IPS-18c (cell line): ENCODE data around the gene TMEM81.

Experiments
- H3K4me3 ChIP-seq: 2 replicates; pipeline ENCODE4 v1.7.0; 2013; ENCODE audit warnings: low read depth, mild to moderate bottlenecking, low read length, moderate library complexity; ENCODE audit not compliant: insufficient read depth
- H3K9me3 ChIP-seq: one replicate; pipeline ENCODE4 v1.6.1; 2013; ENCODE audit warnings: mild to moderate bottlenecking, low read length, moderate library complexity; ENCODE audit not compliant: control insufficient read depth, insufficient read depth

The TMEM81 gene

GRCh38 chr1:205084360-205084759 is at the start of gene TMEM81:
TSS of gene TMEM81 (minus strand) at chr1:205084460. CDS start at chr1:205084320, 140 bp downstream.
- Histone ChIP-seq H3K4me3 (no peak within 1 kb of the TSS), H3K9me3 (no peaks in the 10 kb centered on the region)

GRCh38 chr1:205133287-205133686 is 49.0 kb upstream of the TMEM81 start:
- peaks cover 2% of the 10 kb centered on the region for H3K9me3 ChIP-seq
- no peak overlapping the region for H3K4me3 ChIP-seq

GRCh38 chr1:205129447-205130029 is 45.3 kb upstream of the TMEM81 start:
- Histone ChIP-seq H3K9me3 (no peaks in the 10 kb centered on the region), H3K4me3 (no peak overlapping the region)

GRCh38 chr1:205128050-205128449 is 43.8 kb upstream of the TMEM81 start:
- Histone ChIP-seq H3K9me3 (no peaks in the 10 kb centered on the region), H3K4me3 (no peak overlapping the region)

- no peaks in the 10 kb centered on the region for H3K9me3 ChIP-seq
- H3K4me3 ChIP-seq = no peak overlapping the region
These were observed 43.4 kb upstream of the TMEM81 start for GRCh38 chr1:205127646-205128045.

- H3K4me3 ChIP-seq = no peak overlapping the region
These were observed 40.5 kb upstream of the TMEM81 start for GRCh38 chr1:205124726-205125125.

GRCh38 chr1:205122489-205122882 is 38.2 kb upstream of the TMEM81 start:
- Histone ChIP-seq H3K4me3 (peak overlapping the region; percentile 28; the same call in 1 of the 2 replicates), H3K9me3 (no peaks in the 10 kb centered on the region)

More at GRCh38 chr1:205124726-205125125, 40.5 kb upstream of the TMEM81 start:
- no peaks in the 10 kb centered on the region for H3K9me3 ChIP-seq

GRCh38 chr1:205121660-205122488 is 37.6 kb upstream of the TMEM81 start, which contains the start of gene RBBP5:
TSS of gene RBBP5 (minus strand) at chr1:205121978. CDS start at chr1:205121873, 105 bp downstream.
- no peaks in the 10 kb centered on the region for H3K9me3 ChIP-seq
- peak within 1 kb of the TSS; percentile 88 for H3K4me3 ChIP-seq

- H3K9me3 ChIP-seq = no peaks in the 10 kb centered on the region
- H3K4me3 ChIP-seq = no peak overlapping the region
These were observed 34.5 kb upstream of the TMEM81 start for GRCh38 chr1:205118752-205119151.

- Histone ChIP-seq H3K4me3 (no peak overlapping the region), H3K9me3 (no peaks in the 10 kb centered on the region)
These were observed 27.1 kb upstream of the TMEM81 start for GRCh38 chr1:205111354-205111753.

GRCh38 chr1:205109711-205110110 is 25.5 kb upstream of the TMEM81 start:
- no peaks in the 10 kb centered on the region for H3K9me3 ChIP-seq
- H3K4me3 ChIP-seq = no peak overlapping the region

- Histone ChIP-seq H3K9me3 (no peaks in the 10 kb centered on the region), H3K4me3 (no peak overlapping the region)
These were observed 25.0 kb upstream of the TMEM81 start for GRCh38 chr1:205109269-205109668.

GRCh38 chr1:205108464-205108863 is 24.2 kb upstream of the TMEM81 start:
- no peak overlapping the region for H3K4me3 ChIP-seq
- no peaks in the 10 kb centered on the region for H3K9me3 ChIP-seq

- Histone ChIP-seq H3K9me3 (no peaks in the 10 kb centered on the region), H3K4me3 (no peak overlapping the region)
These were observed 23.1 kb upstream of the TMEM81 start for GRCh38 chr1:205107327-205107726.

- H3K4me3 ChIP-seq = no peak overlapping the region
- no peaks in the 10 kb centered on the region for H3K9me3 ChIP-seq
These were observed 18.1 kb upstream of the TMEM81 start for GRCh38 chr1:205102404-205102803.

GRCh38 chr1:205098242-205098641 is 14.0 kb upstream of the TMEM81 start:
- no peaks in the 10 kb centered on the region for H3K9me3 ChIP-seq
- H3K4me3 ChIP-seq = no peak overlapping the region

- H3K4me3 ChIP-seq = no peak overlapping the region
- H3K9me3 ChIP-seq = no peaks in the 10 kb centered on the region
These were observed 11.2 kb upstream of the TMEM81 start for GRCh38 chr1:205095422-205095821.

GRCh38 chr1:205091043-205091740 is 6.9 kb upstream of the TMEM81 start:
- H3K9me3 ChIP-seq = no peaks in the 10 kb centered on the region
- H3K4me3 ChIP-seq = no peak overlapping the region
